ENCODE measurements around the gene ZFPL1.

DNA sequence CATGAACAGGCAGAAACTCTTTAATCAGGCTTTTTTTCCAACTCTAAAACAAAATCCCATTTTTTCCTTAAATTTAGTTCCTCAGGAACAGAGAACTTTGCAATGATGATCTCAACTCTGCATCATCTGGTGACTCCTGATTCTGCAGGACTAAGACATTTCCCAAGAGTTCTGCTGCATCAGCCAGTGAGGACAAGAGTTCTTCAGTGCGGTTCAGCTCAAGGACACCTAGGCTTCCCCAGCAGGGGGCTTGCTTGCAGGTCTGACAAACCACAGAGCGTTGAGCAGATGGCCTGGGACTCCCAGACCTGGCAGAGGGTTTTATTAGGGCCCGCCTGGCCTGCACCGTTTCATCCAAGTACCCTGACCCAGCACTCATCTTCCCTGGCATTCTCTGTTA, 6.6 kb upstream of the ZFPL1 start:
- TF ChIP-seq, protein P1, sequence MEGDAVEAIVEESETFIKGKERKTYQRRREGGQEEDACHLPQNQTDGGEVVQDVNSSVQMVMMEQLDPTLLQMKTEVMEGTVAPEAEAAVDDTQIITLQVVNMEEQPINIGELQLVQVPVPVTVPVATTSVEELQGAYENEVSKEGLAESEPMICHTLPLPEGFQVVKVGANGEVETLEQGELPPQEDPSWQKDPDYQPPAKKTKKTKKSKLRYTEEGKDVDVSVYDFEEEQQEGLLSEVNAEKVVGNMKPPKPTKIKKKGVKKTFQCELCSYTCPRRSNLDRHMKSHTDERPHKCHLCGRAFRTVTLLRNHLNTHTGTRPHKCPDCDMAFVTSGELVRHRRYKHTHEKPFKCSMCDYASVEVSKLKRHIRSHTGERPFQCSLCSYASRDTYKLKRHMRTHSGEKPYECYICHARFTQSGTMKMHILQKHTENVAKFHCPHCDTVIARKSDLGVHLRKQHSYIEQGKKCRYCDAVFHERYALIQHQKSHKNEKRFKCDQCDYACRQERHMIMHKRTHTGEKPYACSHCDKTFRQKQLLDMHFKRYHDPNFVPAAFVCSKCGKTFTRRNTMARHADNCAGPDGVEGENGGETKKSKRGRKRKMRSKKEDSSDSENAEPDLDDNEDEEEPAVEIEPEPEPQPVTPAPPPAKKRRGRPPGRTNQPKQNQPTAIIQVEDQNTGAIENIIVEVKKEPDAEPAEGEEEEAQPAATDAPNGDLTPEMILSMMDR (IDR thresholded peaks at IDR 0.05 in 2 of 3, conservative IDR thresholded peaks at IDR 0.05 in 1 of 3; ENCODE audit: control insufficient read depth in 2 of 3, extremely low read depth in 1 of 3, insufficient read depth in 1 of 3, low read depth in 3 of 3, low read length in 3 of 3): no peak
- TF ChIP-seq, protein P2, sequence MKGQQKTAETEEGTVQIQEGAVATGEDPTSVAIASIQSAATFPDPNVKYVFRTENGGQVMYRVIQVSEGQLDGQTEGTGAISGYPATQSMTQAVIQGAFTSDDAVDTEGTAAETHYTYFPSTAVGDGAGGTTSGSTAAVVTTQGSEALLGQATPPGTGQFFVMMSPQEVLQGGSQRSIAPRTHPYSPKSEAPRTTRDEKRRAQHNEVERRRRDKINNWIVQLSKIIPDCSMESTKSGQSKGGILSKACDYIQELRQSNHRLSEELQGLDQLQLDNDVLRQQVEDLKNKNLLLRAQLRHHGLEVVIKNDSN (IDR thresholded peaks at IDR 0.05; ENCODE audit: borderline replicate concordance, extremely low read length, insufficient read depth, low read depth, low read length): no peak
- TF ChIP-seq POLR2AphosphoS2 (IDR thresholded peaks at IDR 0.05; ENCODE audit: low read depth, low read length) (no peak), TBL1XR1 (IDR thresholded peaks at IDR 0.05; ENCODE audit: low read depth, low read length) (no peak), KDM1A (IDR thresholded peaks at IDR 0.05; ENCODE audit: borderline replicate concordance) (no peak)

Data from GM12878 (cell line).